Peyer's patch (tissue), 4 donors: ENCODE results near the gene CDSN. TPM values are rescaled to one million over a fixed set of nuclear protein-coding genes. Genes with fewer than 3 reads are reported as not detected.

Experiments used
- DNase-seq, 3 donors: peaks; one replicate each; pipeline ENCODE4 v3.0.0-alpha.2; 2017 to 2019
- H3K27ac ChIP-seq, 4 donors: fragments of 200-600 bp; sonication (generic); one replicate each; pipeline ENCODE4 v1.5.1; 2016 to 2019
- H3K27me3 ChIP-seq, 2 donors: fragments of 200-600 bp; sonication (generic); one replicate each; pipeline ENCODE4 v1.5.1; 2019
- H3K36me3 ChIP-seq, 3 donors: fragments of 200-600 bp; sonication (generic); one replicate each; pipeline ENCODE4 v1.5.1; 2016 to 2019
- H3K4me1 ChIP-seq, 4 donors: fragments of 200-600 bp; sonication (generic); one replicate each; pipeline ENCODE4 v1.5.1; 2016 to 2019
- H3K4me3 ChIP-seq, 4 donors: fragments of 200-600 bp; sonication (generic); 1 replicate in 3 of 4; 2 replicates in 1 of 4; pipeline ENCODE4 v1.5.1; 2016 to 2019; ENCODE audit warnings: mild to moderate bottlenecking in 1 of 4
- H3K9me3 ChIP-seq, 4 donors: fragments of 200-600 bp; sonication (generic); one replicate each; pipeline ENCODE4 v1.5.1; 2016 to 2019; ENCODE audit warnings: mild to moderate bottlenecking in 1 of 4
- CTCF ChIP-seq, 6 experiments: fragments of 450-650 bp in 4 of 6; fragments of 200-600 bp in 2 of 6; sonication (generic) in 1 of 6; IDR thresholded peaks; one replicate each; pipeline ENCODE4 v1.5.1; 2017 to 2019; ENCODE audit warnings: antibody characterized with exemption in 6 of 6, mild to moderate bottlenecking in 3 of 6, moderate library complexity in 1 of 6
- POLR2A ChIP-seq, 2 donors: fragments of 450-650 bp; IDR thresholded peaks; one replicate each; pipeline ENCODE4 v1.5.1; 2017; ENCODE audit warnings: antibody characterized with exemption in 2 of 2, mild to moderate bottlenecking in 2 of 2, moderate library complexity in 2 of 2
- total RNA-seq, 4 donors: library from RNA; depleted of rRNA; stranded (reverse); fragments of >200 nt; gene quantifications; one replicate each; pipeline ENCODE4 v1.1.0, GENCODE V29; 2016

Gene CDSN
- total RNA-seq, 4 donors from 2014 or later, result 0.54 TPM; not detected in 3

GRCh38 chr6:31112478-31112877, 7.8 kb downstream of the CDSN start, which contains the start of gene C6orf15:
TSS of gene C6orf15 (minus strand) at chr6:31112575. CDS start at chr6:31112555, 20 bp downstream.
- H3K27me3 ChIP-seq, result no peaks in the 10 kb centered on the region

GRCh38 chr6:31111712-31112111, 8.5 kb downstream of the CDSN start:
- DNase-seq, result no peak
- Histone ChIP-seq H3K4me1 (peaks cover 0 to 12% (median 0%) of the 10 kb centered on the region in 4 donors), H3K27me3 (no peaks in the 10 kb centered on the region), H3K4me3 (no peak overlapping the region), H3K9me3 (no peaks in the 10 kb centered on the region), H3K27ac (no peak overlapping the region), H3K36me3 (no peaks in the 10 kb centered on the region)
- TF ChIP-seq CTCF (IDR thresholded peaks at IDR 0.05), result no peak
- TF ChIP-seq POLR2A (IDR thresholded peaks at IDR 0.05), result no peak

More at GRCh38 chr6:31112478-31112877, 7.8 kb downstream of the CDSN start, which contains the start of gene C6orf15:
- DNase-seq, result no peak
- Histone ChIP-seq H3K4me3 (no peak within 1 kb of the TSS), H3K36me3 (no peaks in the 10 kb centered on the region), H3K9me3 (no peaks in the 10 kb centered on the region), H3K4me1 (peaks cover 0 to 12% (median 0%) of the 10 kb centered on the region in 4 donors), H3K27ac (no peak within 1 kb of the TSS)
- no peak for TF ChIP-seq CTCF (IDR thresholded peaks at IDR 0.05)
- no peak for TF ChIP-seq POLR2A (IDR thresholded peaks at IDR 0.05)

- H3K27ac ChIP-seq, result no peak overlapping the region
- TF ChIP-seq CTCF (IDR thresholded peaks at IDR 0.05), result no peak
- TF ChIP-seq POLR2A (IDR thresholded peaks at IDR 0.05), result no peak
- H3K36me3 ChIP-seq, result no peaks in the 10 kb centered on the region
- peaks cover 0 to 12% (median 0%) of the 10 kb centered on the region in 4 donors for H3K4me1 ChIP-seq
- no peaks in the 10 kb centered on the region for H3K27me3 ChIP-seq
- no peaks in the 10 kb centered on the region for H3K9me3 ChIP-seq
- DNase-seq, result no peak
- no peak overlapping the region for H3K4me3 ChIP-seq
Measured at GRCh38 chr6:31110825-31111582, 9.2 kb downstream of the CDSN start.

GRCh38 chr6:31107052-31107451, 13.2 kb downstream of the CDSN start:
- Histone ChIP-seq H3K27me3 (no peaks in the 10 kb centered on the region), H3K27ac (no peak overlapping the region), H3K9me3 (no peaks in the 10 kb centered on the region), H3K36me3 (no peaks in the 10 kb centered on the region), H3K4me1 (no peaks in the 10 kb centered on the region), H3K4me3 (no peak overlapping the region)
- TF ChIP-seq CTCF (IDR thresholded peaks at IDR 0.05) (no peak), POLR2A (IDR thresholded peaks at IDR 0.05) (no peak)
- DNase-seq, result no peak

GRCh38 chr6:31103136-31103535, 17.1 kb downstream of the CDSN start:
- Histone ChIP-seq H3K27me3 (no peaks in the 10 kb centered on the region), H3K9me3 (no peaks in the 10 kb centered on the region), H3K36me3 (no peaks in the 10 kb centered on the region), H3K4me1 (no peaks in the 10 kb centered on the region), H3K4me3 (no peak overlapping the region), H3K27ac (no peak overlapping the region)
- TF ChIP-seq CTCF (IDR thresholded peaks at IDR 0.05), result no peak
- no peak for TF ChIP-seq POLR2A (IDR thresholded peaks at IDR 0.05)
- no peak for DNase-seq
